Measurements from ENCODE around the gene SH3RF3.

SH3RF3 gene

GRCh38 chr2:109162999-109163398 lies 34.0 kb downstream of the SH3RF3 start:
- DNase-seq (ENCODE audit: low read depth) = peak; percentile 49
- no peak overlapping the region for H3K4me3 ChIP-seq (replicated peaks; ENCODE audit: low read depth, low read length)
- TF ChIP-seq CTCF (IDR thresholded peaks at IDR 0.05; ENCODE audit: low read length, missing control alignments) = no peak

- TF ChIP-seq CTCF (IDR thresholded peaks at IDR 0.05; ENCODE audit: low read length, missing control alignments) = no peak
- H3K4me3 ChIP-seq (replicated peaks; ENCODE audit: low read depth, low read length) = no peak overlapping the region
- no peak for DNase-seq (ENCODE audit: low read depth)
These were observed 35.3 kb downstream of the SH3RF3 start for GRCh38 chr2:109164311-109164710.

- DNase-seq (ENCODE audit: low read depth) = peak; percentile 70
- no peak overlapping the region for H3K4me3 ChIP-seq (replicated peaks; ENCODE audit: low read depth, low read length)
- no peak for TF ChIP-seq CTCF (IDR thresholded peaks at IDR 0.05; ENCODE audit: low read length, missing control alignments)
These were observed 35.8 kb downstream of the SH3RF3 start for GRCh38 chr2:109164739-109165221.

GRCh38 chr2:109166811-109167210 lies 37.8 kb downstream of the SH3RF3 start:
- H3K4me3 ChIP-seq (replicated peaks; ENCODE audit: low read depth, low read length) = no peak overlapping the region
- peak; percentile 90 for DNase-seq (ENCODE audit: low read depth)
- no peak for TF ChIP-seq CTCF (IDR thresholded peaks at IDR 0.05; ENCODE audit: low read length, missing control alignments)

- TF ChIP-seq CTCF (IDR thresholded peaks at IDR 0.05; ENCODE audit: low read length, missing control alignments) = no peak
- peak; percentile 62 for DNase-seq (ENCODE audit: low read depth)
- no peak overlapping the region for H3K4me3 ChIP-seq (replicated peaks; ENCODE audit: low read depth, low read length)
These were observed 39.1 kb downstream of the SH3RF3 start for GRCh38 chr2:109168086-109168485.

GRCh38 chr2:109168716-109169115 lies 39.7 kb downstream of the SH3RF3 start:
- no peak overlapping the region for H3K4me3 ChIP-seq (replicated peaks; ENCODE audit: low read depth, low read length)
- no peak for TF ChIP-seq CTCF (IDR thresholded peaks at IDR 0.05; ENCODE audit: low read length, missing control alignments)
- DNase-seq (ENCODE audit: low read depth) = no peak

GRCh38 chr2:109170645-109171044 lies 41.6 kb downstream of the SH3RF3 start:
- TF ChIP-seq CTCF (IDR thresholded peaks at IDR 0.05; ENCODE audit: low read length, missing control alignments) = no peak
- no peak for DNase-seq (ENCODE audit: low read depth)
- no peak overlapping the region for H3K4me3 ChIP-seq (replicated peaks; ENCODE audit: low read depth, low read length)
